NCI-H1417 (cell line): Measurements from ENCODE around the gene TOR4A.

ENCODE experiments used
- DNase-seq, 3 experiments: peaks; one replicate each; lab custom pipeline; 2025; lab: John Stamatoyannopoulos, UW

The TOR4A gene

DNA sequence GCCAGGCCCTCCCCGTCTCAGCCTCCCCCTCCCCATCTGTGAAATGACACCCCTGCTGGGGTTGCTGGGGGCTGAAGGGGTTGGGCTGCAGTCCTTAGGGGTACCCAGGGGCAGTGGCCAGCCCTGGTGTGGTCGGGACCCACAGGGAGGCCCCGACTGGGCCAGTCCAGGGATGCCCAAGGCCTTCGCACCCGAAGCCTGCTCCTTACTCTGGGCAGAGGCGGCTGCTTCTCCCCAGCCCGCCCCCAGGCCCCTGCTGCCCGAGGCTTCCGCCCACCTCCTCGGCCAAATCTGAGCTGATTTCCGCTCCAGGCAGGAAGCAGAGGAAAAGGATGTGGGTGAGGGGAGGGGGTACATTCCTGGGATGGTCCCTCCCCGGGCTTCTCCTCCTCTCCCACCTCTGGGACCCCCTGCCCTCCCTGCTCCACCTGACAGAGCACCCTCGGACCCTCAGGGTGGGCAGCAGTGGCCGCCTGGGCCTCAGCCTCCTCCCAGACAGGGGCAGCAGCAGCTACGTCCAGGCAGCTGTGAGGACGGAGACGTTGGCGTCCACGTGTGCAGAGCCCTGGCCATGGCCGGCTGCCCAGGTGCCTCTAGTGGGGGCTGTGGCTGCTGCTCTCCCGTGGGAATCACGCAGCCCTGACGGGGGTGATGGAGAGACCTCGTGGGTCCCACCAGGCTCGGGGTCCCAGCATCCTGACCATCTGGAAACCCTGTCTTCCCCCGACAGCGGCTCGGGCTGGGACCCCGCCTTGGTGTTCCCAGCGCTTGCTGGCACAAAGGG, 28.7 kb downstream of the TOR4A start:
- DNase-seq, result no peak

- DNase-seq, result no peak
Measured at GRCh38 chr9:137306850-137307254, 29.3 kb downstream of the TOR4A start.

GRCh38 chr9:137307255-137308056, 29.9 kb downstream of the TOR4A start:
- no peak for DNase-seq

DNA sequence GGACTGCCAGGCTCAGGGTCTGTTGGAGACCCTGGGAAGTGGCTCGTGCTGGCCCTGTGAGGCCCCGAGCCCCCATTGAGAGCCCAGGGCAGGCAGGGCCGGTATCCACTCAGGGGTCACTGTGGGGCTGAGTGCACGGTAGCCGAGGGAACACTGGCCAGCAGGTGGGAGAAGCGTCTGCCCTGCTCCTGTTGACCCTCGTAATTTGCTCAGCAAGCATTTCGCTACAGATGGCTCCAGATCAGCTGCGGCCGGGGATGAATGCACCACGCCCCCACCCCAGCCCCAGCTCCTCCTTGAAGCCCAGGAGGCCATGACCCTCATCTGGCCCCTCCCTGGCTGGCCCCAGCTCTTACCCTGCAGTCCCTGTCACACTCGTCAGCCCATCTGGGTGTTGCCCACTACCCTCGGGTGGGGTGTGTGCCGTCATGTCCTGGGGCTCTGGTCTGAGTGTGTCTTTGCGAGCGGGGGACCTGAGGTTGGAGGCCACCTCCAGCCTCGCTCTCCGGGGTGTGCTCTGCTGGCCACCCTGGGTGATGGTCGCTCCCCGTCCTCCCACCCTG, 30.6 kb downstream of the TOR4A start:
- peak in 1 of 3 experiments; percentile 56 for DNase-seq

DNA sequence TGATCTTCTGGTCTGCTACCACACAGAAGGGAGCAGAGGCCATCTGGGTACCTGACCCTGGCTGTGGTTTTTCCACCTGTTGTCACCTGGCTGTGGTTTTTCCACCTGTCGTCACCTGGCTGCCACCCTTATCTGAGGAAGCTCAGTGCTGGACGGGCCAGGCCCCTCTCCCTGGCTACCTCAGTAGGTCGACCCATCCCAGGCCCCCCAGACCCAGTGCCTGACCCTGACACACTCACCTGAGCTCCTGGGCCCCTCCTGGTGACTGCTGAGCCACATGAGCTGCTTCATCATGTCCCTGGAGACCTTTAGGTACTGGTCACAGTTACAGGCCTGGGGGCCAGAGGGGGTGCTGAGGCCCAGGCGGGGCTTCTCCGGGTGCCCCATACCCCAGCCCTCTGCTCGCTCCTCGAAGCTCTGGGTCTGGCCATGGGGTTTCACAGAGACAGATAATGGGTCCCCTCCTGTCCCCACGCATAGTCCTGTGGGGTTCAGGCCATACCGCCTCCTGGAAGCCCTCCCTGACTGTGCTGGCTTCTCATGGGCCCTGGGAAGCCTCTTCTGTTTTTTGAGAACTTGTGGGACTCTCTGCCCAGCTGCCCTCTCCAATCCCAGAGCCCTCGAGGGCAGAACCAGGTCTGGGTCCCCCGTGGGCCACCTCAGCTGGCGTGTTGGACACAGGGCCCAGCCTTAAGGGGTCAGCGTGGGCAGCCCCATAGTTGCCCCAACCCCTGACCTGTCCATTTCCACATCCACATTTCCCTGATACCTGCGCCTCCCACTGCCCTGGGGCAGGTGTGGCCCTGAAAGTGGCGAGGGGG, 32.1 kb downstream of the TOR4A start:
- DNase-seq, result no peak

DNA sequence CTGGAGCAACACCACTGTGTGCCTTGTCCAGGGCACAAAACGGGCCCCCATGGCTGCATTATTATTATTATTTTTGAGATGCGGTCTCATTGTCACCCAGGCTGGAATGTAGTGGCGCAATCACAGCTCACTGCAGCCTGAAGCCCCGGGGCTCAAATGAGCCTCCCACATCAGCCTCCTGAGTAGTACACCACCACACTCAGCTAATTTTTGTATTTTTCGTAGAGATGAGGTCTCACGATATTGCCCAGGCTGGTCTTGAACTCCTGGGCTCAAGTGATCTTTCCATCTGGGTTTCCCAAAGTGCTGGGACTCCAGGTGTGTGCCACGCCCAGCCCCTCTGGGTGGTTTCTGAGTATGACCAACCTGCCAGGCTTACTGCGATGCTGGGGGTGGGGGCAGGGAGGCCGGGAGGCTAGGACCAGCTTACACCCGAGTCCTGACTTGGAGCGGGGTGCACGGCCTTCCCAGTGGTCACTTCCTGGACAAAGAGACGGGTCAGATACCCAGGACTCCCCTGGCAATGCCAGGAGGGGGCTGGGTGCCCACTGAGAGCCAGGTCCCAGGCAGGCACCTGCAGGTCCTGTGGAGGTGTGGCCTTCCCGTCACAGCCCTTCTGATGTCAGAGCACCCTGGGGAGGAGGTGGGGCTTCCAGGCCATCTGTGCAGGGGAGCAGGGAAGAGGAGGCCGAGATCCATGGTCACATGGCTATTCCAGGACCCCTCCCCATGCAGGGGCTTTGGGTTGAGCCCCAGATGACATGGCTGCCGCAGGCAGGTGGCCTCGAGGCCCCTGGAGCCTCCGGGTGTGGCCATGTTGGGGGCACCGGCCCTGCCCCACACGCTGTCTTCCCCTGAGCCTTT, 32.9 kb downstream of the TOR4A start:
- peak in 2 of 3 experiments; percentile 45 to 57 for DNase-seq

GRCh38 chr9:137311171-137311985, 33.9 kb downstream of the TOR4A start:
- DNase-seq, result peak; percentile 6 to 69 (median 65)

DNA sequence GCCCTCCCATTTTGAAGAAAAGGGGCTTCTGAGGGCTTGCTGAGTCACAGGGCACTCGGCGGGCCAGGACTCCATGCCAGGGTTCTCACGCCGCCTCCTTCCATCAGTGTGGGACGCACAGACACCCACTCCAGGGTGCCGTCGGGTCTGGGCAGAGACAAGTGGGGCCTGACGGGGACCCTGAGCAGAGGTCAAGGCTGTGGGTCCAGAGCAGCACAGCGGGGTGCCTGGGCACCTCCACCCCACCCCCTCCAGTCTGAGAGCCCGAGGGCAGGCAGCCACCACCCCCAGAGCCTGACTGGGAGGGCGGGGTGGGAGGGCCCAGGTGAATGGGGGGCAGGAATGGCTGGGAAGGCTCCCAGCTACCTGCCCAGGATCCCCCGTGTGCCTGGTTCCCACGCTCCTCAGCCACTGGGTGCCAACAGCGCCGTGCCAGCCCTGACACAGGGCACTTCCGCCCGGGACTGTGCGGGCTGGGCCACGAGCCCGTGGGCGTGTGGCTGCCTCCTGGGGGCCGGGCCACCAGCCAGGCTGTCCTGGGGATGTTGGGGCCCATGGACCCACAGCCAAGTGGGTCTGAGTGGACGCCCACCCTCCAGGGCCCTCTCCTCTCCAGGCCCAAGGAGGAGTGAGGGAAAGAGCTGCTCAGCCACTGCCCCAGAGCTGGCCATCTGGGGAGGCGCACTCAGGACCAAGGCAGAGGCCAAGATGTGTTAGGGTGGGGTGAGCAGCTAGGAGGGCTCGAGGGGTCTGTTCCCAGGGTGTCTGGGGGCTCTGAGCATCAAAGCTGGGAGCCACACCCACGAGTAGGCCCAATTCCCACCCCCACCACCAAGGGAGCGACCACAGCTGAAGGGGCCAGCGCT, 34.7 kb downstream of the TOR4A start:
- DNase-seq, result no peak

DNA sequence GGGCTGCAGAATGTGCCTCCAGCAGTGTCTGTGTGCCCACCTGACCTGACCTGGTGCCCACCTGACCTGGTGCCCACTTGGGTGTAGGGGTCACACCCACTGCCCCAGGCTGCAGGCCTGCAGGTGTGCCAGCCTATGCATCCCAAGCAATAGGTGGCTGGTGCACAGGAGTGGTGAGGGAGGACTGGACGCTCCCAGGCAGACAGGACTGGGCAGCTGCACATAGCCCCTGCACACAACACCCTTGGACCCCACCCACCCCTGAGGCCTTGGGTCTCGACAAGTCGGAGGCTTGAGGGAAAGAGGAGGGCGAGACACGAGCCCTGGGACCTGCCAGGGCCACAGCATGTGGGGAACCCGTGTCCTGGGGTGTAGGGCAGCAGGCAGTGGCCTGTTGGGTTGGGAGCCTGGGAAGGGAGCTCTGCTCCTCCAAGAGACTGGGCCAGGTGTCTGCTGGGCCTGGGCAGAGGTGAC, 35.4 kb downstream of the TOR4A start:
- no peak for DNase-seq

- no peak for DNase-seq
Measured at GRCh38 chr9:137313326-137313936, 35.9 kb downstream of the TOR4A start.

- DNase-seq, result no peak
Measured at GRCh38 chr9:137313956-137314560, 36.5 kb downstream of the TOR4A start.

GRCh38 chr9:137314561-137315560, 37.3 kb downstream of the TOR4A start:
- DNase-seq, result no peak

DNA sequence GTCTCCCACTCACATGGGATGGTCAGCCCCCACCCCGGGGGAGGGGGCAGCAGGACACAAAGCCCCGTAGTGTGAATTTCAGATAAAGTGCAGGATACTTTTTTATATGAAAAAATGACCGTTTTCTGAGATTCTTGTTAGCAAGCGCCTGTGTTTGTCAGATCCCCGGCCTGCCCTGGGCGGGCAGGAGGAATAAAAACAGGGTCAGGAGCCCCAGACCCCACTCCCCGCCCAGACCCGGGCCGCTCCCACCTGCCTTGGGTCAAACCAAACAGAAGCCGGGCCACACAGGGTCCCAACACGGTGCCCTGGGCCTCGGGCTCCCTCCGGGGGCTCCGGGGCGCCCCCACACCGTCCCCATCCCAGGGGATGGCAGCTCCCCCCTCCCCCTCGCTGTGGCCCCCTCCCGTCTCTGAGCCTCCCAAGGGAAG, 38.1 kb downstream of the TOR4A start:
- no peak for DNase-seq

DNA sequence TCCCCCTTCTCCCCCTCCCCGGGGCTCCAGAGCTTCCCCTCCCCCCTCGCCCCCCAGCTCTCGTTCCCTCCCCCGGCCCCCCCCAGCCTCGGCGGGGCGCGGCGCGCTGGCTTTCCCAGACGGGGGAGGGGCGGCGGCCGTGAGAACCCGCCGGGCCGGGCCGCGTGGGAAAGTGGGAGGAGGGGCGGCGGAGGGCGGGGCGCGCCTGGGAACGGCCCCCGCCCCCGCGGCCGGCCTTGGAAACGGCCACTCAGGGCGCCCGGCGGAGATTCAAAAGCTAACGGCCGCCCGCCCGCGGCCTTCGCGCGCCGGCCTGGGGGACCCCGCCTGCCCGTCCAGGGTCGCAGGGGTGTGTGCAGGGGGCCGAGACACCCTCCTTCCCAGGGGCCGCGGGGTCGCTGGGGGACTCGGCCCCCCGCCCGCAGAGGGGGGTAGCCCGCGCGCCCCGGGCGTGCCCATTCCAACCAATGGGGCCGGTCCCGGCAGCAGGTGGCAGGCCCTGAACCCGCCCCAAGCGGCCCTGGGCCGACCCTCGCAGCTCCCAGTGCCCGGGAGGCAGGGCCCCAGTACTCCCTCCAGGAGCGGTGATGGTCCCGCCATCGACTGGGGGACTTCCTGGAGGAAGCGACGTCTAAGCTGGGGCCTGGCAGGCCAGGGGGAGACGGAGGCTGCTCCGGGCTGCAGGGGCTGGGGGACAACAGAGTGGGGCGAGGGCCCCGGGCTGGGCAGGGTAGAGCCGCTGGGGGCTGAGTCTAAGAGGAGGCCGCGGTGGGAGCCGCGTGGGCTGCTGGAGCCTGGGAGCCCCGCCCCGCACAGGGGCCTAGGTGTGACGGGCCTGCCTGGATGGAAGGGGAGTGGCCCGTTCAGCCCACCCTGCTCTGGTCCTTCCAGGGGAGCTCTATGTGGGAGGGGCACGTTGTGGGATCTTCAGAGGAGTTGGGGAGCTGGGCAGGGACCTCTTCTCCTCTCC, 38.8 kb downstream of the TOR4A start:
- DNase-seq, result peak; percentile 4 to 79 (median 73)

DNA sequence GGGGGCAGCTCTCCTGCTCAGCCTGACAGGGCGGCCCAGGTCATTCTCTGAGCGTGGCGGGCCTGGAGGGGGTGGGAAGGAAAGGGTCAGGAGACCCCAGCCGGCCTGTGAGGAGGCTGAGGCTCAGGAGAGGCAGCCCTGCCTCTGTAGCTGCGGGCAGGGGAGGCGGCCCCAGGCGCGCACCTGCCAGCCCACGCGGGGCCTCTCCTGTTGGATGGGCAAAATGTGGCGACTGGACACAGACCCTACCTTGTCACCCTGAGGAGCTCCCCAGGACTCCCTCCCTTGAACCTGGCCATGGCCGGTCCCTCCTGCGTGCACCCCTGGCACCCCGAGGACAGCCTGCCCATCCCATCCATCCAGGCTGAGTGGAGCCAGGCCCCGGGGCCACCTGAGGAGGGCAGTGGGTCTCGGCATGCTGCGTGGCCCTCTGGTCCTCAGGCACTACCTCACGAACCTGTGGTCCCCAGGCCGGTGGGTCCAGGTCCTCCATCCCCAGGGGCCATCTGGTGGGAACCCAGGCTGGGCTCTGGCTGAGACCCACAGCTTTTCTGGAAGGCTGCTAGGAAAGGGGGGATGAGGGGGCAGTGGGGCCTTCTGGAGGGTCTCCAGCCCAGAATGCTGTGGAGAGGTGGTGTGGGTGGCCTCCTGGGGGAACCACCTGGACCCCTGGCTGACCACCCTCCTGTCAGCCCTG, 39.6 kb downstream of the TOR4A start:
- DNase-seq, result no peak
